ENCODE results near the gene SEC14L1.

SEC14L1 gene

GRCh38 chr17:77160875-77161530, 20.2 kb downstream of the SEC14L1 start:
- FAIRE-seq (no peak), DNase-seq (ENCODE audit: insufficient read length, low spot score) (no peak)

- DNase-seq (ENCODE audit: insufficient read length, low spot score), result no peak
- FAIRE-seq, result no peak
These were observed 21.2 kb downstream of the SEC14L1 start for GRCh38 chr17:77161953-77162352.

GRCh38 chr17:77163001-77163400, 22.2 kb downstream of the SEC14L1 start:
- no peak for DNase-seq (ENCODE audit: insufficient read length, low spot score)

DNA sequence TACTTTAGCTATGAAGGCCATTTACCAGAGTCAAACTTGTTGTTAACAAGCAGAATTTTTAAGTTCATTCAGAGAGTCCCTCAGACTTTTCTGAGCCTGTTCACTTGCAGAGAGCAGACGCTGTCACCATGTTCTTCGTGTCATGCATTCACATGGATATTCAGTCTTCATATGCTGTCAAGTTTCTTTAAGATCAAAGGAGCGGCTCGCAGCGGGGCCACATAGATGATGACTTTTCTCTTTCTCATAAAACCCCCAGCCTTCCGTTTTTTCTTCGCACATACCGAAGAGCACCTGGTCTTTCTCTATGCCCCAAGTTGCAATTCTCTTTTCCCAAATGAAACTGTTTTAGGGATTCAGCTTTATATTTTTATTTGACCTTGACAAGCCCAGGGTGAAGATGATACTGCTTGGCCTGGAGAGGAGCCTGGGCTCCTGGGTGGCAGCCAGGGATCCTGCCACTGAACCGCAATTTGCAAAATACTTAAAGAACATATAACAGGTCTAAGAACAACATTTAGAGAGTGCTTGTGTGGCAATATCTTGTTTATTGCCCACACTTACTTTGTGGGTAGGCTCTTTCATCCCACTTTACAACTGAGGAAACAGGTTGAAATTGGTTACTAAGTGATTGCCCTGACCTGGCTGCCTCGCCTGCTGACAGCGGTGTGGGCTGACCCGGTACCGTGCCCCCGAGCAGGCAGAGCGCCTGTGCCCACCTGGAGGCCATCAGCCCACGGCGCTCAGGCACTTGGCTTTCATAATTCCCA, 22.9 kb downstream of the SEC14L1 start:
- no peak for DNase-seq (ENCODE audit: insufficient read length, low spot score)
- FAIRE-seq, result no peak

More at GRCh38 chr17:77163001-77163400, 22.2 kb downstream of the SEC14L1 start:
- no peak for FAIRE-seq

DNA sequence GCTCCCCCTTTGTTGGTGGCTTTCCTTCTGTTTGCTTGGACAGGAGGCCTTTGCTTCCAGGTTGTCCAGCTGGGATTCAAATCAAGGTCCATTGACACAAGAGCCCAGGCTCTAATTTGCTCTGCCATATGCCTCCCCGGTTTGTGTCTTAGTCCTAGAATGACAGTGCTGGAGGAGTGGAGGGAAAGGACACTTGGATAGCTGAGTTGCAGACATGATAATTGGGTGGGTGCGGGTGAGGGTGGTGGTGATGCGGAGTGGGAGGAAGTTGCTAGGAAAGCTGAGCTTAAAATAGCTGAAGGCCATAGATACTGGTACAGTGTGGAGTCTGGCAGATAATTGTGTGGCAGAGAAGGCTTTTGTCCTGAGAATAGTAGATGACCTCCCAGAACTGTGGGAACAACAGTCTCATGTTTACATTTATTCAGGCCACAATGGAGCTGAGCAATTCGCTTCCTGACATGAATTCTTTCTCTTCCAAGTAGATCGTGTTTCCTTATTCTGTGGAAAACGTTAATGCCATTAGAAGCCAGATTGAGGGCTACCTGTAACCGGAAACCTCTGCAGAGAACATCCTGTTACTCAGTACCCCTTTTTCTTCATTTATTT, 23.8 kb downstream of the SEC14L1 start:
- FAIRE-seq, result peak; percentile 67
- no peak for DNase-seq (ENCODE audit: insufficient read length, low spot score)

DNA sequence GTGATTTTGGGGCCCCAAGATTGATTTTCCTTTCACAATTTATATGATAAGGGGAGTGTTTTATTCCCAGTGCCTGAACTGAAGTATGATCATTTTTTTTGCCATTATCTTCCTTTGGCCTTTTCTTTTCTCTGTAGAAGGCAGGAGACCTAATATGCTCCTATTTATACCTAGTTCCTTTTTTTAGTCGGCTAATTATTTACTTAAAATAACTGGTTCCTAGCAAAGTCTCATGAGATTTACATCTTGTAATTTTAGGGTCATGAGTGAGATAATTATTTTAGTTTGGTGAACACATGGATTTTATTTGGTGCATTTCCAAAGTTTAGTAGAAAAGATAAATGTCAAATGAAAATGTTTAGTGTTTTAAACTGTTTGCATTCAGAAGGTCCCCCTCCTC, 24.8 kb downstream of the SEC14L1 start:
- DNase-seq (ENCODE audit: insufficient read length, low spot score) (no peak), FAIRE-seq (no peak)

- no peak for FAIRE-seq
- DNase-seq (ENCODE audit: insufficient read length, low spot score), result no peak
These were observed 26.9 kb downstream of the SEC14L1 start for GRCh38 chr17:77167472-77168306.

DNA sequence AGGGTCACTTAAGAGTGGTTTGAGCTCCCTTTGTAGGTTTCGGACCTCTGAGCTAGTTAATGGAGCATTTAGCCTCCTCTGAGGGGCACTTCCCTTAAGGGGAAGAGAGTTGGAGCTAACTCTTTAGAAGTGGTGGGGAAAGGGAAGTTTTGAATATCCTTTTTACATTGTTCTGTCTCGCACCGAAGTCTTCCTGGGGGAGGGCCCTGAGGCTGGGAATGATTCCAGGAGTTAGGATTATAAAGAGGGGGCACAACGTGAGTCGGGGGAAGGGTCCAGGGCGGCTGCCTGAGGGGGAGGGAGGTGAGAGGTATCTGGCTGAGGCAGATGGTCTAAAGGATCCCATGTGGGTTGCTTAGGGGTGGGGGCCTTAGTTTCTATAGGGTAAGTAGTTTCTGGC, 32.3 kb downstream of the SEC14L1 start:
- FAIRE-seq (no peak), DNase-seq (ENCODE audit: insufficient read length, low spot score) (no peak)

GRCh38 chr17:77174928-77175661, 34.3 kb downstream of the SEC14L1 start:
- DNase-seq (ENCODE audit: insufficient read length, low spot score), result no peak
- FAIRE-seq, result no peak

GRCh38 chr17:77177002-77177741, 36.4 kb downstream of the SEC14L1 start:
- FAIRE-seq (no peak), DNase-seq (ENCODE audit: insufficient read length, low spot score) (no peak)

DNA sequence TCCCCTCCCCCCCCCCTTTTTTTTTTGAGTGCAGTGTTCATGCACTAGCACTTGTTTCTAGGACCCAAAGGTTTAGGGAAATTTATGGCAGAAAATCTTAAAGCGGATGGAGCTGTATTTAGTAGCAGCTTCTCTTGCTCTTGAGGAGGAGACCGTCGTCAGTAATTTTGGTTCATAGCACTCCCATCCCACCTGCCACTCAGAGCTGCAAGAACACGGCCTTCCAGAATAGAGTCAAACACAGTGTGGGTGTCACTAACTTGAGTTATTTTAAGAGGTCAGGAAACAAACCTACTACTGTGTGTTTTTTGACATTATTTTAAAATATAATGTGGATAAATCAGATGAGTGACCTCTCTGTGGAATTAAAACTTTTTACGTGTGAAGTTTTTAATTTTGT, 37.3 kb downstream of the SEC14L1 start:
- no peak for FAIRE-seq
- DNase-seq (ENCODE audit: insufficient read length, low spot score), result no peak

DNA sequence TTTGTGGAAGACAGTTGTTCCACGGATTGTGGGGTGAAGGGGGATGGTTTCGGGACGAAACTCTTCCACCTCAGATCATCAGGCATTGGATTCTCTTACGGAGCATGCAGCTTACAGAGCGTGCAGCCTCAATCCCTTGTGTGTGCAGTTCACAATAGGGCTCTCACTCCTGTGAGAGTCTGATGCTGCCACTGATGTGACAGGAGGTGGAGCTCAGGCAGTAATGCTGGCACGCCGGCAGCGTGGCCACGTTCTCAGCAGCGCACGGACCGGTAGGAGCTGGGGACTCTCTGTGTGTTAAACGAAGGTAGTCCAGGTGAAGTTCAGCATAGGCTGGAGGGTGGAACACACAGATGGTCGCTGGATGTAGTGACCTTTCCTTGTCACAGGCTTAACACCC, 37.8 kb downstream of the SEC14L1 start:
- FAIRE-seq (no peak), DNase-seq (ENCODE audit: insufficient read length, low spot score) (no peak)

DNA sequence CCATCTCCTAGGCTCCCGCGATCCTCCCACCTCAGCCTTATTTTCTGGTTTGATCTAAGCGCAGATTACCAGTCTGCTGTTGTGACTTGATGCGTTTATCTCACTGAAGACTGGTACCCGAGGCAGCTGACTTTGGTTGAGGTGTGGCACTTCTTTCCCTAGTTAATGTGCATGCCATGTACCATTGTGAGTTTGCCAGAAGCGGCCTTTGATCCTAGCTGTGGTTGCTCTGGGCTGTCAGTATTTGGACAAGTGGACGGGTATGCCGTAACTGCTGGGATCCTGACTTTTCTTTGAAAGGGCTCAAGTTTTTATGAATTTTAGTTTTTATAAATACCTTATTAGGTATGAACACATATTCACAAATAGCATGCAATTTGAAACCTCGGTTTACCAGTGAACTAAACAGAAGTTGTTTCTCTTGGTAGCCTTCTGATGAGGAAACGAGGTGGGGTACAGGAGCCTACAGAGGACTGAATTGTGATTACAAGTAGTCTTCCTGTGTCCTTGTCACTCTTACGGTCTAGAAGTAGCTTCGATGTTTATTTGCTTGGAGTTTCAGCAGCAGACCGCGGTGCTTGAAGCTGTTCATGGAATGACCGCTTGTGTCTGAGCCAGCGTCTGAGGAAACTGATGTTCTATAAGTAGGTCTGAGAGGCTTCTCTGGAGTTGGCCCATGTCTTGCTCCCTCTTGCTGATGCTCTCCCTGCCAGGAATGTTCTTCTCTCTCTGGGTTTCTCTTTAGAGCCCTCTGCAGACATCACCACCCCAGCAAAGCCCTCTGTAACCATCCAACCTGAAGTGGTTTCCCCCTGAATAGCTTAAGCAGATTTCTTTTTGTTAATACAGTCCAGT, 40.0 kb downstream of the SEC14L1 start:
- no peak for FAIRE-seq

GRCh38 chr17:77182205-77183172, 41.7 kb downstream of the SEC14L1 start:
- no peak for FAIRE-seq
- DNase-seq (ENCODE audit: insufficient read length, low spot score), result no peak

More for the DNA sequence above, 40.0 kb downstream of the SEC14L1 start:
- DNase-seq (ENCODE audit: insufficient read length, low spot score), result no peak

- DNase-seq (ENCODE audit: insufficient read length, low spot score) (no peak), FAIRE-seq (no peak)
These were observed 43.7 kb downstream of the SEC14L1 start for GRCh38 chr17:77184474-77184873.

- DNase-seq (ENCODE audit: insufficient read length, low spot score) (no peak), FAIRE-seq (no peak)
These were observed 44.4 kb downstream of the SEC14L1 start for GRCh38 chr17:77185137-77185536.

GRCh38 chr17:77186141-77186604, 45.4 kb downstream of the SEC14L1 start:
- DNase-seq (ENCODE audit: insufficient read length, low spot score) (no peak), FAIRE-seq (no peak)

Data from HTR-8/SVneo (cell line).